GM10266 (cell line): Measurements from ENCODE around the gene AKNAD1.

ENCODE experiments used
- DNase-seq: peaks from one replicate; pipeline ENCODE4 v3.0.0; 2012; ENCODE audit errors: extremely low spot score
- CTCF ChIP-seq: IDR thresholded peaks from 2 replicates; pipeline ENCODE4 v1.5.1; 2012; ENCODE audit warnings: mild to moderate bottlenecking, low read depth; ENCODE audit not compliant: control insufficient read depth, insufficient read depth; ENCODE audit errors: missing control alignments

The AKNAD1 gene

GRCh38 chr1:108851567-108851966 is 5.3 kb downstream of the AKNAD1 start:
- no peak for DNase-seq
- TF ChIP-seq CTCF, result no peak

GRCh38 chr1:108850929-108851328 is 6.0 kb downstream of the AKNAD1 start:
- DNase-seq, result no peak
- no peak for TF ChIP-seq CTCF

GRCh38 chr1:108848806-108849205 is 8.1 kb downstream of the AKNAD1 start:
- no peak for DNase-seq
- no peak for TF ChIP-seq CTCF

- DNase-seq, result no peak
- no peak for TF ChIP-seq CTCF
These were observed 9.4 kb downstream of the AKNAD1 start for GRCh38 chr1:108847494-108847893.

GRCh38 chr1:108845991-108846390 is 10.9 kb downstream of the AKNAD1 start:
- no peak for TF ChIP-seq CTCF
- no peak for DNase-seq

GRCh38 chr1:108845446-108845845 is 11.4 kb downstream of the AKNAD1 start:
- TF ChIP-seq CTCF, result no peak
- no peak for DNase-seq

GRCh38 chr1:108843390-108844137 is 13.3 kb downstream of the AKNAD1 start:
- no peak for DNase-seq

More at GRCh38 chr1:108843390-108844137, 13.3 kb downstream of the AKNAD1 start:
- TF ChIP-seq CTCF, result no peak
